Cerebellar nuclear complex (tissue), 1 donor: ENCODE results near the gene ADCY4.
A peak's percentile ranks its signal among the peaks of the same experiment; 100 is the strongest.
"Not testable (repeated sequence)": the region's sequence is repeated elsewhere in the genome, so short reads cannot be mapped to it uniquely, and the experiment has no call there.

ENCODE experiments used
- DNase-seq, 2 experiments: peaks; one replicate each; lab custom pipeline; 2025; lab: John Stamatoyannopoulos, UW

The ADCY4 gene

DNA sequence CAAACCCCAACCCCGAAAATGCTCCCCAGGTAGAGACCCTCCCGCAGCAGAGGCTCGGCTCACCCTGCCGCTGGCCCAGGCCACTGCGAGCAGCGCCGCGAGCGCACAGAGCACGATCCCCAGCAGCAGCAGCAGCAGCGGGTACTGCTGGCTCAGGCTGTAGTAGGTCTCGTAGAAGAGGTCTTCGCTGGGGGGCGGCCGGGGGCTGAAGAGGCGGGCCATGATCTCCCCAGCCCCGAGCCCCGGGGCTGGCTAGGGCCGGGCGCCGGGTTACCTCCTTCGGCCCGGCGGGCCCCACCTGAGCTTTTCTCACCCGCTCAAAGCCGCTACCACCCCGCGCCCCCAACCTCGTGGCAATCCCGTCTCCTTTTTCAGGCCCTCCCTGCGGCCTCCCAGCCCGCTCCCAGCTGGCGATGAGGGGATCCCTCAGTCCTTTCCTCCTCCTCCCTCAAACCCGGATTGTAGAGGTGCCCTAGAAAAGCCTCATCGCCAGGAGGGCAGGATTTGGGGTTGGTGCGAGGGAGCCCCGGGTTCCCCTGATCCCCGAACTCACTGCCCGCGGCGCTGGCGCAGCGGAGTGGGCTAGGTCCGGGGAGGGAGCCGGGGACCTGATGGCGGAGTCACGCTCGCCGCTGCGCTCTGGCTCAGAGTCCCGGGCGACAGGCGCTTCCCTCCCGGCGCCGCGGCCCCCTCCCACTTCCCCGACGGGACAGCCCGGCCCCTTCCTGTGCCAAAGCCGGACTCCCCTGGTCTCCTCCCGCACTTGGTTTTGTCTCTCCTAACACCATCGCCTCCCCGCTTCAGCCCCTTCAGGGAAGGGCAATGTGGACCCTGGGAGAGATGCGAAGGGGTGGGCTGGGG is at the start of gene ADCY4:
Gene ADCY4 (minus strand): TSS at position 641 of the 861 bp plus-strand sequence. CDS start 419 bp downstream, at position 222.
- DNase-seq = no peak

DNA sequence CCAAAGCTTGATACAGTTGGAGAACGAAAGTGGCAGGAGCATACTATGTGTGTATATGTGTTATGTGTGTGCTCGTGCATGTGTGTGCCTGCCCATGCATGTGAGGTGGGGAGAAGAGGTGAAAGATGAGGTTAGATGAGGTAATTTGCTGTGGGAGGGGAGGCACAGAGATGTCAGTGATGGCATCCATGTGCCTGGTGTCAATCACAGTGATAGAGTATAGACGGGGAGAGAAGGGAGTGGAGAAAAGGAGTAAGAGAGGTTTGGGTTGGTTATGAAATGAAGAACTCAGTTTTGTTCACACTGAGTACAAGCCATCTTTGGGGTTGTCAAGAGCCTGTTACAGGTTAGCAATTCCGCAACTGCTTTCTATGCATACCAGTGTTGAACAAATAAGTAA is 49.3 kb upstream of the ADCY4 start:
- no peak for DNase-seq

DNA sequence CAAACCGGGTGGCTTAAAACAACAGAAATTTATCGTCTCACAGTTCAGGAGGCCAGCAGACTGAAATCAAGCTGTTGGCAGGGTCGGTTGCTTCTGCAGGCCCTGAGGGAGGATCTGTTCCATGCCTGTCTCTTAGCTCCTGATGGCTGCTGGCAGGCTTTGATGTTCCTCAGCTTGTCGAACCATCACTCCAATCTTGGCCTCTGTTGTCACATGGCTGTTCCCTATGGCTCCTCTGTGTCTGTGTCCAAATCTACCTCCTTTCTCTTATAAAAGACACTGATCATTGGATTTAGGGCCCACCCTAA is 47.1 kb upstream of the ADCY4 start:
- no peak for DNase-seq

DNA sequence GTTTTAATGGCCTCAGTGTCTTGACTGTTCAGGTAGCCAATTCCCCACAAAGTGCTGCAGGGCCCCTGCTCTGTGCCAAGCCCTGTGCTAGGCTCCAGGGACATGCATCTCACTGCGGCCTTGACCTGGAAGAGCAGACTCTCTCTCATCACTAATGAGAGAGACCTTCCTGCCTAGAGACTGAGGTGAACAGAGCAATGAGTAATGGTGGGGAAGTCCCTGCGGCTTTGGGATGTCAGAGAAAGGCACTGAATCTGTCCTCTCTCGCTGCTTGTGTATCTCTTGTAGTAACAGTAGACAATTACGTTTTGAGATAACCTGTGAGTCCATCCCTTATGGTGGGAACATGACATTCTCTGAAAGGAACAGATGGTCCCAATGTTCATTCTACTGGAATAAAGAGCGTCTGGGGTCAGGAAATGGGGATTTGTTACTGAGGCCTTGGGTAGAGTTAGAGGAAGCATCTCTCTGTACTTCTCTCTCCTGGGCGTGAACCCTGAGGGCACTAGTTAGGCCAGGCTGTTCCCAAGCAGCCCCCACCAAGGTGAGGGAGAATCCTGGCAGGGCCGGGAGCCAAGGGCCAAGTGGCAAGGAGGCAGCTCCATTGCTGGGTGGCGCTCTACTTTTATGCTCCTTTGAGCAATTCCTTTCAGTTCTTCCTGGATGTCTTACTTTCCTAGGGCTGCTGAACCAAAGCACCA is 46.6 kb upstream of the ADCY4 start:
- DNase-seq = peak; percentile 27 to 72

DNA sequence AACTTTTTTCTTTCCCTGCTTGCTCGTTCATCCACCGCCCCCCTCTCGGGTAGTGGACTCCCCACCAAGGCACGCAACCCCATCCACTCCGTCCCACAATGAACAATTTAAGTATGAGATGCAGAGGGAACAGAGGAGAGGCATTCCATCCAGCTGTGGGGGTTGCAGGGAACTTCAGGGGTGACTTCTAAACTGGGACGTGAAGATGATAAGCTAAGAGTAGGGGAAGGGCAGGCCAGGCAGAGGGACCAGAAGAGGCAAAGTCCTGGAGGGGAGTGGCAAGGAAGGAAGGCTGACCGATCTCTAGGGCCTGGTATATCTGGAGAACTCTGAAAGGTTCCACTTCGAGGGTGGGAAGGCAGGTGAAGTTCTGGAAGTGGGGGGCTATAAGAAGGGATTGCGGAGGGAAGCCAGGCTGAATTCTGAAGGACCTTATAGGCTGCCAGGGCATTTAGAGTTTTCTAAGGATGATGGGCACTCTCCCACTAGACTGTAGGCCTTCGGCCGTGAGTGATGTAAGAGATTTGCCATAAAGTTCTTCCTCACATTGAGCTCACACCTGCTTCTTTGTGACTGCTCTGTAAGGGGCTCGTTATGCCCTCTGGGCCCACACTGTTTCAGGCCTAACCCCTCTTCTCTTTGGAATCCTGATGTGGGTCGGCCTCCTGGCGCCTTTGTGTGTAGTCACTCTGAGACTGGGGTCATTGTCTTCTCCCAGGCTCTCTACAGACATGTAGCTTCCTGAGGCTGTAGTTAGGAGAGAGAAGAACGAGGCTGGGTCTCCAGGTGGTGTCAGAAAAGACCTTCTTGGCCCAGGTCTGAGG is 45.2 kb upstream of the ADCY4 start:
- DNase-seq = no peak

DNA sequence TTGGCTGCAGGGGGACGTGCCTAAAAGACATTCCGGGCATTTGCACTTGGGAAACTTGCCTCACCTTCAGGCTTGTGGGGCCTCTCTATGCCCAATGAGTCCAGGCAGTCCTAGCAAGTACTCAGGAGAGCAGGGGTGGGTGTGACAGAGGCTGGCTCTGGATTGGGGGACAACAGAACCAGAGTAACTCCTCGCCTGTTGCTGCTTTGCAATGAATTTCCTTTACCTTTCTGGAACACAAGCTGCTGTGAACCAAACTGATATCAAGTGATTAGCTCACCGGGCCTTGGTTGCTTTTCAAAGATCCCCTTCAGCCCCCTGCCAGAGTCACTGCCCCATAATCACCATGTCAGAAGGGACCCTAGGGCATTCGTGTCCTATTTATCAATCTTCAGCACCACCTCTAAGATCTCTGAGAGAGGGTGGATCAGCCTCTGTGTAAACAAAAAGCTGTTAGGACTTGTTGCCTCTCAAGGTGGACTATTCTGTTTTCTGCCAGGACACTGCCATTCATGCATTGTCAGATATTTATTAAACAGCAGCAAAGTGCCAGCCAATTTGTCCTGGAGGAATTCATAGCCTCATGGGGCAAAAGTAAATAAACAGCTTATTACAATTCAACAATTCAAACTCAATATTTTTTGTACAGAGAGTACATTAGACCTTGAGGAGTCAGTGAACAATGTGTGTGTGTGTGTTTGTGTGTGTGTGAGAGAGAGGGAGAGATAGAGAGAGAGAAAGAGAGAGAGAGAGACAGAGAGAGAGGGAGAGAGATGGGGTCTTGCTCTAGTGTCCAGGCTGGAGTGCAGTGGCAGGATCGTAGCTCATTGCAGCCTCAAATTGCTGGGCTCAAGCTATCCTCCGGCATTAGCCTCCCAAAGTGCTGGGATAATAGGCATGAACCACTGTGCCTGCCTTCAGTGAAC is 44.4 kb upstream of the ADCY4 start:
- DNase-seq = no peak

DNA sequence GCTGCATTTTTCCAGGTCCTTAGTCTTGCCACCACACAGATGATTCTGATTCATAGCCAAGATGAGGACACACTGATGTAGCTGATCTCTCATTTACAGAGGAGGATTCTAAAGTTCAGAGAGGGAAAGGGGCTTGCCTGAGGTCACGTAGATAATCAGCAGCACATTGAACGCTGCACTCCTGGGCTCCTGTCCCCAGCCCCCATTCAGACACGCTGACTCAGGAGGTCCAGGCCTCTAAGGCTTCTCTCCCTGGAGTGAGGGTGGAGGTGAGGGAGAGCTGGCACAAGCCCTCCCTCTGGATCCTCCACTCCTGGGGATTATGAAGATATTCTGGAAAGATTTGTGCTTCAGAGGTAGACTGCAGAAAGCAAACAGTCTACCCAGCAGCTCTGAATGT is 43.5 kb upstream of the ADCY4 start:
- no peak for DNase-seq

DNA sequence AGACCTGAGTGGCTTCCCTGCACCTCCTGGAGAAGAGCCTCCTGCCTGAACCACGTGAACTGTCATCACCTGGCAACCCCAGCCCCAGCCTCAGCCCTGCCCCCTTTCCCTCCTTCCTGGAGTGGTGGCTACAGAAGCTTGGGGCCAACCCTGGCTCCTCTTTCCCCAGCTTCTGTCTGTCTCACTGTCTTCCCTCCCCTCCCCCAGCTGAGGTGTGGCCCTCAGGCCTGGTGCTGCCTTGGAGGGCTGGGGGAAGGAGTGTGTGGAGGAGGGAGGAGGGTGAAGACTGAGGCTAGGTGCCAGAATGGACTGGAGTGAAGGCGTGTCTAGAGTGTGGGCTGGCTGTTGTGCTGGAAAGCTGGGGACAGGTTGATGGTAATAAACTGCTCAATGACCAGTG is 42.8 kb upstream of the ADCY4 start:
- DNase-seq = no peak

DNA sequence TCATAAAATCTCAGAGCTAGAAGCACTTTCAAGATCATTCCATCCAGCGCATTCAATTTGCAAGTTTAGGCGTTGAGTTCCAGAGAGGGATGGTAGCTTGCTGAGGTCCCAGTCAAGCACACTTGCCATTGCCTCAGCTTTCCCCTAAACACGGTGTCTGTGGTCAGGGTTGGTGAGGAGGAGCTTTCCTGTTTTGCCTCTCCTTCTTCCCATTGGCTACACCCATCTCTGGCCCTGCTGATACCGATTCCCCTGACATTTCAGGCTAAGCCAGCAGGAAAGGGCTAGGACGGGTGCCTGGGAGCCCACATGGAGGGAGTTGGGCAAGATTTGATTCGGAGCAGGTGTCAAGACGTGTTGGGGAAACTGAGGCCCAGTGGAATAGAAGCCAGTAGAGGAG is 42.3 kb upstream of the ADCY4 start:
- no peak for DNase-seq

DNA sequence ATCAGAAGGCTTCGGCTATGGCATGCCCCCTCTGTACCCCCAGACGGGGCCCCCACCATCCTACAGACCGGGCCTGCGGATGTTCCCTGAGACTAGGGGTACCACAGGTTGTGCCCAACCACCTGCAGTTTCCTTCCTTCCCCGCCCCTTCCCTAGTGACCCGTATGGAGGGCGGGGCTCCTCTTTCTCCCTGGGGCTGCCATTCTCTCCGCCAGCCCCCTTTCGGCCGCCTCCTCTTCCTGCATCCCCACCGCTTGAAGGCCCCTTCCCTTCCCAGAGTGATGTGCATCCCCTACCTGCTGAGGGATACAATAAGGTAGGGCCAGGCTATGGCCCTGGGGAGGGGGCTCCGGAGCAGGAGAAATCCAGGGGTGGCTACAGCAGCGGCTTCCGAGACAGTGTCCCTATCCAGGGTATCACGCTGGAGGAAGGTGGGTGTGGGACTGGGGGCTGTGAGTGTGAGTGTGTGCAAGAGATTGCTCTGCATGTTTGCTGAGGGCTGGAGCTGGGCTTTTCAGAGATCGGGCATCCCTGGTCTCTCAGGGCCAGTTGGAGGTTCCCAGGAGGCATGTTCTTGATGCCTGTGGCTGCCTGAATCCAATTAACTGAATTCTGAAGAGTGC is 41.7 kb upstream of the ADCY4 start:
- DNase-seq = no peak

DNA sequence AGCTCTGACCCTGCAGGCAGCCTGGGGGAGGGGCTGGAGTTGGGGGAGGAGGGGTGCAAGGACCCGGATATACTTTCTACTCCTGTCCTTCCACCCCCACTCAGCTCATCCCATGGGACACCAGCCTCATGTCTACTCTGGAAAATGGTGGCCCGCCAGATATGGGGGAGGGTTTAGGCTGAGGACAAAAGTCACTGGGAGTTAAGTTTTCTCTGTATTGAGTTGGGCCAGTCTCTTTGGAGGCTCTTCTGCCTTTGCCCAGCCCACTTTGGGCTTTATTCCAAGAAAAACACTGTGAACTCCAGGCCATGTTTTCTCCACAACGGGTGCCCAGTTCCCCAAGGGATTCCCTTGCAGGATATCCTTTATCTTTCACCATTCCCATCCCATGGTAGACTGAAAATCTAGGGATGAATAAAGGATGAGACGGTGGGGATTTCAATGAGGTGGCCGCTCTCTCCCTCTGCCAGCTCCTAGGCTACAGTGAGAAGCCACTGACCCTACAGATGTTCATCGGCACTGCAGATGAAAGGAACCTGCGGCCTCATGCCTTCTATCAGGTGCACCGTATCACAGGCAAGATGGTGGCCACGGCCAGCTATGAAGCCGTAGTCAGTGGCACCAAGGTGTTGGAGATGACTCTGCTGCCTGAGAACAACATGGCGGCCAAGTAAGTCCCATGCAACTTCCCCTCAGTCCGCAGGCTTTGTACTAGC is 38.0 kb upstream of the ADCY4 start:
- no peak for DNase-seq

DNA sequence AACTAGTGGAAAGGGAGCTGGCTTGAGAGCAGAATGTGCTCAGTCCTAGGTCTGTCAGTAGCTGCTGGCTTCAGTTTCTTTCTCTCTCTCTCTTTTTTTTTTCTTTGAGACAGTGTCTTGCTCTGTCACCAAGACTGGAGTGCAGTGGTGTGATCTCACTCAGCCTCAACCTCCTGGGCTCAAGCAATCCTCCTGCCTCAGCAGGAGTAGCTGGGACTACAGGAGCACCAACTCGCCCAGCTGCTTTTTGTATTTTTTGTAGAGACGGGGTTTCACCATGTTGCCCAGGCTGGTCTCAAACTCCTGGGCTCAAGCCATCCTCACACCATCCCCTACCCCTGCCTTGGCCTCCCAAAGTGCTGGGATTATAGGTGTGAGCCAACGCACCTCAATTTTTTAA is 36.7 kb upstream of the ADCY4 start:
- DNase-seq = not testable (repeated sequence)

DNA sequence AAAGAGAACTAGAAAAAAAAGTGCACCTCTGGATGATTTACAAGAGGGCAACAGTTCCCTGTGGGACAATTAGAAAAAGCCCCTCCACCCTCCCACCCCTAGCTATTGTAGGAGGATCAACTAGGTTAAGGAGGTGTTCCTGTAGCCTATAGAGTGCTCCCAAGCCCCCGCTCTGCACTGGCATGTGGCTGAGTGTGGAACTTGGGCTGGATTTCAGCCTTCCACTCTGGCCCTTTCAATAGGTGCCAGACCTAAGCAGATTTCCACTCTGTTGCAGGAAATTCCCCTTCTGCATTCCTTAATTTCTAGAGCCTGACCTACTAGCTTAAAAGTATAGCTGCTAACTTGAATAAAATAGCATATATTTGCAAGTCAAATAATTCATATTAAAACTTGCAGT is 35.9 kb upstream of the ADCY4 start:
- no peak for DNase-seq

DNA sequence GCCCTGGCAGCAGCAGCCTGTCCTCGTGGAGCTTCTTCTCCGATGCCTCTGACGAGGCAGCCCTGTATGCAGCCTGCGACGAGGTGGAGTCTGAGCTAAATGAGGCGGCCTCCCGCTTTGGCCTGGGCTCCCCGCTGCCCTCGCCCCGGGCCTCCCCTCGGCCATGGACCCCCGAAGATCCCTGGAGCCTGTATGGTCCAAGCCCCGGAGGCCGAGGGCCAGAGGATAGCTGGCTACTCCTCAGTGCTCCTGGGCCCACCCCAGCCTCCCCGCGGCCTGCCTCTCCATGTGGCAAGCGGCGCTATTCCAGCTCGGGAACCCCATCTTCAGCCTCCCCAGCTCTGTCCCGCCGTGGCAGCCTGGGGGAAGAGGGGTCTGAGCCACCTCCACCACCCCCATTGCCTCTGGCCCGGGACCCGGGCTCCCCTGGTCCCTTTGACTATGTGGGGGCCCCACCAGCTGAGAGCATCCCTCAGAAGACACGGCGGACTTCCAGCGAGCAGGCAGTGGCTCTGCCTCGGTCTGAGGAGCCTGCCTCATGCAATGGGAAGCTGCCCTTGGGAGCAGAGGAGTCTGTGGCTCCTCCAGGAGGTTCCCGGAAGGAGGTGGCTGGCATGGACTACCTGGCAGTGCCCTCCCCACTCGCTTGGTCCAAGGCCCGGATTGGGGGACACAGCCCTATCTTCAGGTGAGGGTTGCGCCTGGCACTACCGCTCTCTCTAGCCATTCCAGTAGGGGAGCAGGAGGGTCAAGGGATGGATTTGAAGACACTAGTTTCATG is 35.2 kb upstream of the ADCY4 start:
- DNase-seq = no peak

DNA sequence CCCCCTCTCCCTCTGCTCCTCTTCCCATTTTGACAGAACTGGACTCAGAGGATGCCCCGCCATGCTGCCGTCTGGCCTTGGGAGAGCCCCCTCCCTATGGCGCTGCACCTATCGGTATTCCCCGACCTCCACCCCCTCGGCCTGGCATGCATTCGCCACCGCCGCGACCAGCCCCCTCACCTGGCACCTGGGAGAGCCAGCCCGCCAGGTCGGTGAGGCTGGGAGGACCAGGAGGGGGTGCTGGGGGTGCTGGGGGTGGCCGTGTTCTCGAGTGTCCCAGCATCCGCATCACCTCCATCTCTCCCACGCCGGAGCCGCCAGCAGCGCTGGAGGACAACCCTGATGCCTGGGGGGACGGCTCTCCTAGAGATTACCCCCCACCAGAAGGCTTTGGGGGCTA is 34.6 kb upstream of the ADCY4 start:
- no peak for DNase-seq

DNA sequence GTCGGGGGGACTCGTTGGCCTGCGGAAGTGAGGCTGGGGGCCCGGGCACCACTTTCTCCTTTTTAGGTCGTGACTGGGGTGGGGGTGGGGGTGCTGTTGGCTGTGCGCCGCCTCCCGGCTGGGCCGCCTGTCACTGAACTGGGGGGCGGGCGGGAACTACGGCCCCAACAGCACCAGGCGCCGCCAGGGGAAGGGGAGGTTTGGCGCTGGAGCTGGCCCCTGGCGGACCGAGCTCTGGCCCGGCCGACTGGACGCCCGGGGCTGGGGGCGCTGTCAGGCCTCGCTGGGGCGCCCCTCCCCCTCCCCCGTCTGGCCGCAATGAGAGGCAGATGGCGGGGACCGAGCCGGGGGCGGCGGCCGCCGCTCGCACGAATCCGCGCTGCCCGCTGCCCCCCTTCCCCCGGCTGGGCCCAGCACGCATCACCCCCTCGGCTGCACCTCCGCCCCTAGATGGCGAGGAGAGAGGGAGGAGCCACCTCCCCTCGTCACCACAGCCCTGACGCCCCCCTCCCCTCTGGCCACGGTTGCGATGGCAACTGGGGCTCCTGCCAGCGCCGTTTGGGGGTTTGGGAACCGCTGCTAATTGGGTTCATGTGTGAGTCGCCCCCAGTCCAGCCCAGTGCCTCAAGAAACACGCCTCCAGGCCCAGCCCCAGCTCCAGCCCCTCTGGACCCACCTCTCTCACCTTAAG is 33.8 kb upstream of the ADCY4 start:
- DNase-seq = no peak

DNA sequence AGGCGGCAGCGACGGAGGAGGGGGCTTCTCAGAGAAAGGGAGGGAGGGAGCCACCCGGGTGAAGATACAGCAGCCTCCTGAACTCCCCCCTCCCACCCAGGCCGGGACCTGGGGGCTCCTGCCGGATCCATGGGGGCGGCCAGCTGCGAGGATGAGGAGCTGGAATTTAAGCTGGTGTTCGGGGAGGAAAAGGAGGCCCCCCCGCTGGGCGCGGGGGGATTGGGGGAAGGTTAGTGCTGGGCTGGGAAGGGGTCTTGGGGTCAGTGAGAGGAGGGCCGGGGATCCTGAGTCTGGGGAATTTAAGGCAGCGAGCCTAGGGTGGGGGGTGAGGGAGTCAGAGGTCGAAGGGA is 33.3 kb upstream of the ADCY4 start:
- no peak for DNase-seq

DNA sequence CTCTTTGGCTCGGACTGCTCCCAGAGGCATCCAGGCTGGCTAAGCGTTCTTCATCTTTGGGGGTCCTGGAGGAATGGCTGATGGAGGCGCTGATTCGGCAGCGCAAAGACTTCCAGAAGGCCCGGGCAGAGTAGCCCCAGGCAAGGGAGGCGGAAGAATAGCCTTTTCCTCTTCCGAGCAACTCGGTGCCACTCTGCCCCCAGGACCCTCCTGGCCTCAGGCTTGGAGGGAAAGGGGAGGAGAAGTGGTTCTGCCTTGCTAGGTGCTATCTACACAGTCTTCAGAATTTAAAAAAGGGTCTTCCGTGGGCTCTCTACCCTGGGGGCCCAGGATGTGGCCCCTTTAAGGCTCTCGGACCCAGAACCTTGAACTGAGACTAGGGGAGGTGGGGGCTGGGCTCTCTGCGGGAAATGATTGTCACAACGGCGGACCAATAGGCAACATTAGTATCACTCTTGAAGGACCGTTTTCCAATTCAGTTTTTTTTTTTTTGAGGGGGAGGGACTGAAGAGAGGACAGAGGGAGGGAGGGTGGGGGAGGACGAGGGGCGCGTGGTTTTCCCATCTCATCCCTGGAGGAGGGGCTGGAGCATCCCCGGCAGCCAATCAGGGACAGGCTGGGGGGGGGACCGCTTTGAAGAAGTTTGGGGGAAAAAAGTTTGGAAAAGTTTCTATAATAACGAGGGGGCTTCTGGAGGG is 32.8 kb upstream of the ADCY4 start, which contains the start of gene NFATC4:
Gene NFATC4 (plus strand): TSS at position 671 of the 698 bp plus-strand sequence. CDS start 157 bp downstream, outside the sequence.
- no peak for DNase-seq
